WTC11 (cell line): ENCODE results near the gene MYO16. TPM values are rescaled to one million over a fixed set of nuclear protein-coding genes. Genes with fewer than 3 reads are reported as not detected.

Experiments used
- ATAC-seq: fragments of 200-7000 bp; cut with Tn5 transposase; 2 replicates; pipeline ENCODE4 v1.10.0; 2021; ENCODE audit warnings: mild to moderate bottlenecking, moderate library complexity
- CTCF ChIA-PET: fragments of 300-600 bp; sonication (Branson Sonifier 250); formaldehyde crosslinking; loops from one replicate; lab custom pipeline; 2021; ENCODE audit warnings: antibody characterized with exemption; lab: Charles Lee
- POLR2A ChIA-PET: fragments of 350-600 bp; sonication (Branson Sonifier 250); formaldehyde crosslinking; loops from one replicate; lab custom pipeline; 2021; ENCODE audit warnings: antibody characterized with exemption; lab: Charles Lee
- DNase-seq: peaks from one replicate; pipeline ENCODE4 v3.0.0; 2021; ENCODE audit warnings: low spot score
- H3K27ac Mint-ChIP-seq: 2 replicates; pipeline ENCODE4 v1.8.0; 2021; ENCODE audit warnings: mixed read lengths
- H3K27me3 Mint-ChIP-seq: 2 replicates; pipeline ENCODE4 v1.8.0; 2021; ENCODE audit warnings: low read depth, mild to moderate bottlenecking, moderate library complexity, mixed read lengths
- H3K36me3 Mint-ChIP-seq: 2 replicates; pipeline ENCODE4 v1.8.0; 2021; ENCODE audit warnings: mixed read lengths
- H3K4me1 Mint-ChIP-seq: 2 replicates; pipeline ENCODE4 v1.8.0; 2022; ENCODE audit warnings: mixed read lengths
- H3K4me3 Mint-ChIP-seq: 2 replicates; pipeline ENCODE4 v1.8.0; 2021; ENCODE audit warnings: mild to moderate bottlenecking, moderate library complexity, mixed read lengths
- H3K9me3 Mint-ChIP-seq: 2 replicates; pipeline ENCODE4 v1.8.0; 2021; ENCODE audit warnings: mixed read lengths
- CBFB ChIP-seq: sonication (generic); formaldehyde crosslinking; IDR thresholded peaks from 2 replicates; pipeline ENCODE4 v1.8.1; 2022; ENCODE audit warnings: mild to moderate bottlenecking, low read depth, missing genetic modification reagents
- ETV6 ChIP-seq: sonication (generic); formaldehyde crosslinking; IDR thresholded peaks from 2 replicates; pipeline ENCODE4 v1.8.1; 2022; ENCODE audit warnings: mild to moderate bottlenecking, missing genetic modification reagents
- FOXJ3 ChIP-seq: sonication (generic); formaldehyde crosslinking; IDR thresholded peaks from 2 replicates; pipeline ENCODE4 v1.9.0; 2021; ENCODE audit warnings: missing genetic modification reagents, mild to moderate bottlenecking, borderline replicate concordance
- GTF2I ChIP-seq: fragments of 250-450 bp; sonication (Bioruptor Pico); conservative IDR thresholded peaks from 2 replicates; pipeline ENCODE4 v1.4.0; 2021; ENCODE audit warnings: mild to moderate bottlenecking
- OVOL2 ChIP-seq: fragments of 250-450 bp; sonication (Bioruptor Pico); IDR thresholded peaks from 2 replicates; pipeline ENCODE4 v1.9.0; 2021; ENCODE audit warnings: mild to moderate bottlenecking, borderline replicate concordance
- SMAD3 ChIP-seq: sonication (generic); formaldehyde crosslinking; IDR thresholded peaks from 2 replicates; pipeline ENCODE4 v1.8.0; 2022; ENCODE audit warnings: missing genetic modification reagents, mild to moderate bottlenecking, borderline replicate concordance
- TEAD1 ChIP-seq: sonication (generic); formaldehyde crosslinking; IDR thresholded peaks from 2 replicates; pipeline ENCODE4 v1.8.0; 2022; ENCODE audit warnings: mild to moderate bottlenecking, missing genetic modification reagents
- TP53 ChIP-seq: sonication (generic); formaldehyde crosslinking; IDR thresholded peaks from 2 replicates; pipeline ENCODE4 v1.8.1; 2023; ENCODE audit warnings: mild to moderate bottlenecking, missing genetic modification reagents
- ZNF138 ChIP-seq: sonication (generic); formaldehyde crosslinking; conservative IDR thresholded peaks from 2 replicates; pipeline ENCODE4 v1.8.1; 2022; ENCODE audit warnings: mild to moderate bottlenecking, moderate library complexity, missing genetic modification reagents
- ZNF232 ChIP-seq: sonication (generic); formaldehyde crosslinking; IDR thresholded peaks from 2 replicates; pipeline ENCODE4 v1.8.0; 2022; ENCODE audit warnings: mild to moderate bottlenecking, missing genetic modification reagents
- total RNA-seq: library from RNA; stranded (reverse); gene quantifications from 3 replicates; pipeline ENCODE4 v1.2.3, GENCODE V29; 2021
- TF ChIP-seq, protein P1 (sequence below): sonication (generic); formaldehyde crosslinking; IDR thresholded peaks from 2 replicates; pipeline ENCODE4 v1.8.0; 2023; ENCODE audit warnings: missing genetic modification reagents, mild to moderate bottlenecking, borderline replicate concordance
- TF ChIP-seq, protein P2 (sequence below): sonication (generic); formaldehyde crosslinking; IDR thresholded peaks from 2 replicates; pipeline ENCODE4 v1.8.0; 2022; ENCODE audit warnings: mild to moderate bottlenecking, missing genetic modification reagents
- TF ChIP-seq, protein P3 (sequence below): sonication (generic); formaldehyde crosslinking; IDR thresholded peaks from 2 replicates; pipeline ENCODE4 v1.8.1; 2022; ENCODE audit warnings: low read depth, mild to moderate bottlenecking, moderate library complexity, missing genetic modification reagents, borderline replicate concordance
- TF ChIP-seq, protein P4 (sequence below): sonication (generic); formaldehyde crosslinking; IDR thresholded peaks from 2 replicates; pipeline ENCODE4 v1.8.1; 2022; ENCODE audit warnings: mild to moderate bottlenecking, missing genetic modification reagents, moderate library complexity, borderline replicate concordance
- TF ChIP-seq, protein P5 (sequence below): sonication (generic); formaldehyde crosslinking; IDR thresholded peaks from 2 replicates; pipeline ENCODE4 v1.8.0; 2023; ENCODE audit warnings: missing genetic modification reagents
- TF ChIP-seq, protein P6 (sequence below): sonication (generic); formaldehyde crosslinking; IDR thresholded peaks from 2 replicates; pipeline ENCODE4 v1.8.1; 2022; ENCODE audit warnings: missing genetic modification reagents, borderline replicate concordance
- TF ChIP-seq, protein P7 (sequence below): sonication (generic); formaldehyde crosslinking; IDR thresholded peaks from 2 replicates; pipeline ENCODE4 v1.8.1; 2023; ENCODE audit warnings: mild to moderate bottlenecking, missing genetic modification reagents
- TF ChIP-seq, protein P8 (sequence below): sonication (generic); formaldehyde crosslinking; IDR thresholded peaks from 2 replicates; pipeline ENCODE4 v1.8.1; 2023; ENCODE audit warnings: mild to moderate bottlenecking, moderate library complexity, missing genetic modification reagents

Gene MYO16
- total RNA-seq, 1 experiment from 2014 or later: 0.09 TPM

DNA sequence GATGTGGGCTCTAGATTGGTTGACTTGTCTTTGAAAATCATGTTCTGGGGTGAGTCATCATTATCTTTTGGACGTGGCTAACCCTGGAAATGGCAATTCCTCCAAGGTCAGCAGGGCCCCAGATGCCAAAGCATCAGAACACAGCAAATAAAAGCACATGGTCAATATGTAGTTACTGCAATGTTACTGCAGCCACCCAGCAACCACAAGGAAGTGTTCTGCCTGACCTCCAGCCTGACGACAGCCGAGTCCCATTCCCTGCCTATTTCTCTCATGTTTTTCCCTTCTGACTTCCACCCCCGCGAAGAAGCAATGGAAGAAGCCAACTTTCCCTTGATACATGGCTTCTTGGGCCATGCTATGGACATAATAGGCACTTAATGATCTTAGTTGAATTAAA is 579.1 kb downstream of the MYO16 start (continued):
- TF ChIP-seq, protein P1, sequence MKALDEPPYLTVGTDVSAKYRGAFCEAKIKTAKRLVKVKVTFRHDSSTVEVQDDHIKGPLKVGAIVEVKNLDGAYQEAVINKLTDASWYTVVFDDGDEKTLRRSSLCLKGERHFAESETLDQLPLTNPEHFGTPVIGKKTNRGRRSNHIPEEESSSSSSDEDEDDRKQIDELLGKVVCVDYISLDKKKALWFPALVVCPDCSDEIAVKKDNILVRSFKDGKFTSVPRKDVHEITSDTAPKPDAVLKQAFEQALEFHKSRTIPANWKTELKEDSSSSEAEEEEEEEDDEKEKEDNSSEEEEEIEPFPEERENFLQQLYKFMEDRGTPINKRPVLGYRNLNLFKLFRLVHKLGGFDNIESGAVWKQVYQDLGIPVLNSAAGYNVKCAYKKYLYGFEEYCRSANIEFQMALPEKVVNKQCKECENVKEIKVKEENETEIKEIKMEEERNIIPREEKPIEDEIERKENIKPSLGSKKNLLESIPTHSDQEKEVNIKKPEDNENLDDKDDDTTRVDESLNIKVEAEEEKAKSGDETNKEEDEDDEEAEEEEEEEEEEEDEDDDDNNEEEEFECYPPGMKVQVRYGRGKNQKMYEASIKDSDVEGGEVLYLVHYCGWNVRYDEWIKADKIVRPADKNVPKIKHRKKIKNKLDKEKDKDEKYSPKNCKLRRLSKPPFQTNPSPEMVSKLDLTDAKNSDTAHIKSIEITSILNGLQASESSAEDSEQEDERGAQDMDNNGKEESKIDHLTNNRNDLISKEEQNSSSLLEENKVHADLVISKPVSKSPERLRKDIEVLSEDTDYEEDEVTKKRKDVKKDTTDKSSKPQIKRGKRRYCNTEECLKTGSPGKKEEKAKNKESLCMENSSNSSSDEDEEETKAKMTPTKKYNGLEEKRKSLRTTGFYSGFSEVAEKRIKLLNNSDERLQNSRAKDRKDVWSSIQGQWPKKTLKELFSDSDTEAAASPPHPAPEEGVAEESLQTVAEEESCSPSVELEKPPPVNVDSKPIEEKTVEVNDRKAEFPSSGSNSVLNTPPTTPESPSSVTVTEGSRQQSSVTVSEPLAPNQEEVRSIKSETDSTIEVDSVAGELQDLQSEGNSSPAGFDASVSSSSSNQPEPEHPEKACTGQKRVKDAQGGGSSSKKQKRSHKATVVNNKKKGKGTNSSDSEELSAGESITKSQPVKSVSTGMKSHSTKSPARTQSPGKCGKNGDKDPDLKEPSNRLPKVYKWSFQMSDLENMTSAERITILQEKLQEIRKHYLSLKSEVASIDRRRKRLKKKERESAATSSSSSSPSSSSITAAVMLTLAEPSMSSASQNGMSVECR (CRISPR knock-in tag): no peak
- TF ChIP-seq FOXJ3 (CRISPR knock-in tag): no peak
- no peak for TF ChIP-seq OVOL2 (CRISPR knock-in tag)
- TF ChIP-seq TP53 (CRISPR knock-in tag): no peak
- TF ChIP-seq, protein P2, sequence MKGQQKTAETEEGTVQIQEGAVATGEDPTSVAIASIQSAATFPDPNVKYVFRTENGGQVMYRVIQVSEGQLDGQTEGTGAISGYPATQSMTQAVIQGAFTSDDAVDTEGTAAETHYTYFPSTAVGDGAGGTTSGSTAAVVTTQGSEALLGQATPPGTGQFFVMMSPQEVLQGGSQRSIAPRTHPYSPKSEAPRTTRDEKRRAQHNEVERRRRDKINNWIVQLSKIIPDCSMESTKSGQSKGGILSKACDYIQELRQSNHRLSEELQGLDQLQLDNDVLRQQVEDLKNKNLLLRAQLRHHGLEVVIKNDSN (CRISPR knock-in tag): no peak
- no peak for TF ChIP-seq ETV6 (CRISPR knock-in tag)
- TF ChIP-seq, protein P3, sequence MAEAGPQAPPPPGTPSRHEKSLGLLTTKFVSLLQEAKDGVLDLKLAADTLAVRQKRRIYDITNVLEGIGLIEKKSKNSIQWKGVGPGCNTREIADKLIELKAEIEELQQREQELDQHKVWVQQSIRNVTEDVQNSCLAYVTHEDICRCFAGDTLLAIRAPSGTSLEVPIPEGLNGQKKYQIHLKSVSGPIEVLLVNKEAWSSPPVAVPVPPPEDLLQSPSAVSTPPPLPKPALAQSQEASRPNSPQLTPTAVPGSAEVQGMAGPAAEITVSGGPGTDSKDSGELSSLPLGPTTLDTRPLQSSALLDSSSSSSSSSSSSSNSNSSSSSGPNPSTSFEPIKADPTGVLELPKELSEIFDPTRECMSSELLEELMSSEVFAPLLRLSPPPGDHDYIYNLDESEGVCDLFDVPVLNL (CRISPR knock-in tag): no peak
- TF ChIP-seq, protein P4, sequence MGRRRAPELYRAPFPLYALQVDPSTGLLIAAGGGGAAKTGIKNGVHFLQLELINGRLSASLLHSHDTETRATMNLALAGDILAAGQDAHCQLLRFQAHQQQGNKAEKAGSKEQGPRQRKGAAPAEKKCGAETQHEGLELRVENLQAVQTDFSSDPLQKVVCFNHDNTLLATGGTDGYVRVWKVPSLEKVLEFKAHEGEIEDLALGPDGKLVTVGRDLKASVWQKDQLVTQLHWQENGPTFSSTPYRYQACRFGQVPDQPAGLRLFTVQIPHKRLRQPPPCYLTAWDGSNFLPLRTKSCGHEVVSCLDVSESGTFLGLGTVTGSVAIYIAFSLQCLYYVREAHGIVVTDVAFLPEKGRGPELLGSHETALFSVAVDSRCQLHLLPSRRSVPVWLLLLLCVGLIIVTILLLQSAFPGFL (CRISPR knock-in tag): no peak

DNA sequence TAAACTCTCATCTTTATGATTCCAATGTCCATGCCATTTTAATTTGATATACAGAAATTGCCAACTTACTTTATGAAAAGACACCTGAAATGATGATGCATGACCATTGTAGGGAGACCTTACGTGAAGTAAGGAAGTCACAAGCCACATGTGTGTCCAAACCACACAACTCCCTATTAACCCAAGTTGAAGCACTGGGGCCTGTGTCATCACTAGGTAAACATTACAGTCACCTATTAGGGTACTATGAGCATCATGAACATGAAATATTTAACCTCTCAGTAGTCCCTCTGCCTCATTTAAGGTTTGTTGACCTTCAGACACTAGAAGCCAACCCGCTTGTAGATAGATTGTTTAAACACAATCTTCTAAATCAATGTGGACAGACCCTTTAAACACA is 580.1 kb downstream of the MYO16 start:
- POLR2A ChIA-PET: no interaction called here
- no peak for DNase-seq
- H3K4me1 Mint-ChIP-seq: peaks cover 4% of the 10 kb centered on the region
- TF ChIP-seq TEAD1 (CRISPR knock-in tag): no peak
- no peak for TF ChIP-seq ZNF138 (CRISPR knock-in tag)
- TF ChIP-seq, protein P5, sequence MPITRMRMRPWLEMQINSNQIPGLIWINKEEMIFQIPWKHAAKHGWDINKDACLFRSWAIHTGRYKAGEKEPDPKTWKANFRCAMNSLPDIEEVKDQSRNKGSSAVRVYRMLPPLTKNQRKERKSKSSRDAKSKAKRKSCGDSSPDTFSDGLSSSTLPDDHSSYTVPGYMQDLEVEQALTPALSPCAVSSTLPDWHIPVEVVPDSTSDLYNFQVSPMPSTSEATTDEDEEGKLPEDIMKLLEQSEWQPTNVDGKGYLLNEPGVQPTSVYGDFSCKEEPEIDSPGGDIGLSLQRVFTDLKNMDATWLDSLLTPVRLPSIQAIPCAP (CRISPR knock-in tag): no peak
- TF ChIP-seq, protein P6, sequence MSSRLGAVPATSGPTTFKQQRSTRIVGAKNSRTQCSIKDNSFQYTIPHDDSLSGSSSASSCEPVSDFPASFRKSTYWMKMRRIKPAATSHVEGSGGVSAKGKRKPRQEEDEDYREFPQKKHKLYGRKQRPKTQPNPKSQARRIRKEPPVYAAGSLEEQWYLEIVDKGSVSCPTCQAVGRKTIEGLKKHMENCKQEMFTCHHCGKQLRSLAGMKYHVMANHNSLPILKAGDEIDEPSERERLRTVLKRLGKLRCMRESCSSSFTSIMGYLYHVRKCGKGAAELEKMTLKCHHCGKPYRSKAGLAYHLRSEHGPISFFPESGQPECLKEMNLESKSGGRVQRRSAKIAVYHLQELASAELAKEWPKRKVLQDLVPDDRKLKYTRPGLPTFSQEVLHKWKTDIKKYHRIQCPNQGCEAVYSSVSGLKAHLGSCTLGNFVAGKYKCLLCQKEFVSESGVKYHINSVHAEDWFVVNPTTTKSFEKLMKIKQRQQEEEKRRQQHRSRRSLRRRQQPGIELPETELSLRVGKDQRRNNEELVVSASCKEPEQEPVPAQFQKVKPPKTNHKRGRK: no peak
- TF ChIP-seq, protein P7, sequence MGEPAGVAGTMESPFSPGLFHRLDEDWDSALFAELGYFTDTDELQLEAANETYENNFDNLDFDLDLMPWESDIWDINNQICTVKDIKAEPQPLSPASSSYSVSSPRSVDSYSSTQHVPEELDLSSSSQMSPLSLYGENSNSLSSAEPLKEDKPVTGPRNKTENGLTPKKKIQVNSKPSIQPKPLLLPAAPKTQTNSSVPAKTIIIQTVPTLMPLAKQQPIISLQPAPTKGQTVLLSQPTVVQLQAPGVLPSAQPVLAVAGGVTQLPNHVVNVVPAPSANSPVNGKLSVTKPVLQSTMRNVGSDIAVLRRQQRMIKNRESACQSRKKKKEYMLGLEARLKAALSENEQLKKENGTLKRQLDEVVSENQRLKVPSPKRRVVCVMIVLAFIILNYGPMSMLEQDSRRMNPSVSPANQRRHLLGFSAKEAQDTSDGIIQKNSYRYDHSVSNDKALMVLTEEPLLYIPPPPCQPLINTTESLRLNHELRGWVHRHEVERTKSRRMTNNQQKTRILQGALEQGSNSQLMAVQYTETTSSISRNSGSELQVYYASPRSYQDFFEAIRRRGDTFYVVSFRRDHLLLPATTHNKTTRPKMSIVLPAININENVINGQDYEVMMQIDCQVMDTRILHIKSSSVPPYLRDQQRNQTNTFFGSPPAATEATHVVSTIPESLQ (CRISPR knock-in tag): no peak
- no peak for TF ChIP-seq CBFB
- no peak for TF ChIP-seq GTF2I (CRISPR knock-in tag)
- TF ChIP-seq ZNF232: no peak
- TF ChIP-seq, protein P3 (CRISPR knock-in tag): no peak
- TF ChIP-seq SMAD3 (CRISPR knock-in tag): no peak
- TF ChIP-seq, protein P8, sequence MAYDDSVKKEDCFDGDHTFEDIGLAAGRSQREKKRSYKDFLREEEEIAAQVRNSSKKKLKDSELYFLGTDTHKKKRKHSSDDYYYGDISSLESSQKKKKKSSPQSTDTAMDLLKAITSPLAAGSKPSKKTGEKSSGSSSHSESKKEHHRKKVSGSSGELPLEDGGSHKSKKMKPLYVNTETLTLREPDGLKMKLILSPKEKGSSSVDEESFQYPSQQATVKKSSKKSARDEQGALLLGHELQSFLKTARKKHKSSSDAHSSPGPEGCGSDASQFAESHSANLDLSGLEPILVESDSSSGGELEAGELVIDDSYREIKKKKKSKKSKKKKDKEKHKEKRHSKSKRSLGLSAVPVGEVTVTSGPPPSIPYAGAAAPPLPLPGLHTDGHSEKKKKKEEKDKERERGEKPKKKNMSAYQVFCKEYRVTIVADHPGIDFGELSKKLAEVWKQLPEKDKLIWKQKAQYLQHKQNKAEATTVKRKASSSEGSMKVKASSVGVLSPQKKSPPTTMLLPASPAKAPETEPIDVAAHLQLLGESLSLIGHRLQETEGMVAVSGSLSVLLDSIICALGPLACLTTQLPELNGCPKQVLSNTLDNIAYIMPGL (CRISPR knock-in tag): no peak

More for the DNA sequence above, 580.1 kb downstream of the MYO16 start:
- no peaks in the 10 kb centered on the region for H3K36me3 Mint-ChIP-seq
- no peak overlapping the region for H3K27ac Mint-ChIP-seq
- no peak for ATAC-seq
- CTCF ChIA-PET: no interaction called here
- peaks cover 3% of the 10 kb centered on the region for H3K27me3 Mint-ChIP-seq
- no peaks in the 10 kb centered on the region for H3K9me3 Mint-ChIP-seq
- no peak overlapping the region for H3K4me3 Mint-ChIP-seq
